ENCODE data around the gene LCK.

DNA sequence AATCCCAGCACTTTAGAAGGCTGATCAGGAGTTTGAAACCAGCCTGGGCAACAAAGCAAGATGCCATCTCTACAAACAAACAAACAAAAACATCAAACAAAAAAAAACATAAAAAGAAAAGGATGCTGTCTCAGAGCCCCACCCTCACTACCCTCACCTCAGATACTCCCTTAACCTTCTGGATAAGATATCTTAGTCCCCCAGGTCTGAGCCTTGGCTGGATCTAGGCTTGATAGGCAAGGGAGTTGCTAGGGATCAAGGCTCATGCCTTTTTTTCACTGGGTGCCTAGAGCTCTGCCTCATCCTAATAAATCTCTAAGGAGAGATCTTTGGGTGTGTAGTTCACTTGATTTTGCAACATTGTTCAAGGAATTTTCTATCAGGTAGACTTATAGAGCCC is 48.3 kb downstream of the LCK start:
- TF ChIP-seq NRF1 (IDR thresholded peaks at IDR 0.05; ENCODE audit: low read depth, low read length), result no peak
- TF ChIP-seq, protein P1, sequence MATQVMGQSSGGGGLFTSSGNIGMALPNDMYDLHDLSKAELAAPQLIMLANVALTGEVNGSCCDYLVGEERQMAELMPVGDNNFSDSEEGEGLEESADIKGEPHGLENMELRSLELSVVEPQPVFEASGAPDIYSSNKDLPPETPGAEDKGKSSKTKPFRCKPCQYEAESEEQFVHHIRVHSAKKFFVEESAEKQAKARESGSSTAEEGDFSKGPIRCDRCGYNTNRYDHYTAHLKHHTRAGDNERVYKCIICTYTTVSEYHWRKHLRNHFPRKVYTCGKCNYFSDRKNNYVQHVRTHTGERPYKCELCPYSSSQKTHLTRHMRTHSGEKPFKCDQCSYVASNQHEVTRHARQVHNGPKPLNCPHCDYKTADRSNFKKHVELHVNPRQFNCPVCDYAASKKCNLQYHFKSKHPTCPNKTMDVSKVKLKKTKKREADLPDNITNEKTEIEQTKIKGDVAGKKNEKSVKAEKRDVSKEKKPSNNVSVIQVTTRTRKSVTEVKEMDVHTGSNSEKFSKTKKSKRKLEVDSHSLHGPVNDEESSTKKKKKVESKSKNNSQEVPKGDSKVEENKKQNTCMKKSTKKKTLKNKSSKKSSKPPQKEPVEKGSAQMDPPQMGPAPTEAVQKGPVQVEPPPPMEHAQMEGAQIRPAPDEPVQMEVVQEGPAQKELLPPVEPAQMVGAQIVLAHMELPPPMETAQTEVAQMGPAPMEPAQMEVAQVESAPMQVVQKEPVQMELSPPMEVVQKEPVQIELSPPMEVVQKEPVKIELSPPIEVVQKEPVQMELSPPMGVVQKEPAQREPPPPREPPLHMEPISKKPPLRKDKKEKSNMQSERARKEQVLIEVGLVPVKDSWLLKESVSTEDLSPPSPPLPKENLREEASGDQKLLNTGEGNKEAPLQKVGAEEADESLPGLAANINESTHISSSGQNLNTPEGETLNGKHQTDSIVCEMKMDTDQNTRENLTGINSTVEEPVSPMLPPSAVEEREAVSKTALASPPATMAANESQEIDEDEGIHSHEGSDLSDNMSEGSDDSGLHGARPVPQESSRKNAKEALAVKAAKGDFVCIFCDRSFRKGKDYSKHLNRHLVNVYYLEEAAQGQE (IDR thresholded peaks at IDR 0.05; ENCODE audit: low read depth, low read length), result no peak

Measured in SK-N-SH (cell line).